ENCODE data around the gene RBMS3. TPM values are rescaled to one million over a fixed set of nuclear protein-coding genes. Genes with fewer than 3 reads are reported as not detected.

Gene RBMS3
- total RNA-seq, 1 donor from 2014 or later = 58.5 TPM

DNA sequence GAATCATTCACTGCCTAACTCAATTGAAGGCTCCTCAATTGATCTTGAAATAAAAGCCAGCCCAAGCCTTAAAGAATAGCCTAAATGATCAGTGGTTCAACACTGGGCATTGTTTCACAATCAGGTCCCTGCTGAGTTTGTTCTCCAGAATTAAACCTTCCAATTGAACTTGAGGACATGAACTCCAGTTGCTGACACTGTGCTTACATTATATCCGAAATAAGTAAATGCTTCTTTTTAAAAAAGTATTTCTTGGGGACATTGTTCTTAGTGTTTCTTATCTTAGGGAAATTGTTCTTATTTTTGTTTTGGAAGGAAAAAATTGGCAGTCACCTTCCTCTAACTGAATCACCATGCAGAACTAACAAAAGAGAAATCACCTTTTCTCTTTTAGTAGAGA lies 450.2 kb downstream of the RBMS3 start:
- Histone ChIP-seq H3K36me3 (no peaks in the 10 kb centered on the region), H3K9me3 (no peaks in the 10 kb centered on the region), H3K27ac (no peak overlapping the region), H3K4me1 (no peaks in the 10 kb centered on the region), H3K4me3 (no peak overlapping the region), H3K27me3 (ENCODE audit: low read depth) (no peaks in the 10 kb centered on the region)
- DNase-seq = no peak
- intact Hi-C loops (cut with DNase I) = no loop called here
- ATAC-seq = no peak
- TF ChIP-seq, protein P1, sequence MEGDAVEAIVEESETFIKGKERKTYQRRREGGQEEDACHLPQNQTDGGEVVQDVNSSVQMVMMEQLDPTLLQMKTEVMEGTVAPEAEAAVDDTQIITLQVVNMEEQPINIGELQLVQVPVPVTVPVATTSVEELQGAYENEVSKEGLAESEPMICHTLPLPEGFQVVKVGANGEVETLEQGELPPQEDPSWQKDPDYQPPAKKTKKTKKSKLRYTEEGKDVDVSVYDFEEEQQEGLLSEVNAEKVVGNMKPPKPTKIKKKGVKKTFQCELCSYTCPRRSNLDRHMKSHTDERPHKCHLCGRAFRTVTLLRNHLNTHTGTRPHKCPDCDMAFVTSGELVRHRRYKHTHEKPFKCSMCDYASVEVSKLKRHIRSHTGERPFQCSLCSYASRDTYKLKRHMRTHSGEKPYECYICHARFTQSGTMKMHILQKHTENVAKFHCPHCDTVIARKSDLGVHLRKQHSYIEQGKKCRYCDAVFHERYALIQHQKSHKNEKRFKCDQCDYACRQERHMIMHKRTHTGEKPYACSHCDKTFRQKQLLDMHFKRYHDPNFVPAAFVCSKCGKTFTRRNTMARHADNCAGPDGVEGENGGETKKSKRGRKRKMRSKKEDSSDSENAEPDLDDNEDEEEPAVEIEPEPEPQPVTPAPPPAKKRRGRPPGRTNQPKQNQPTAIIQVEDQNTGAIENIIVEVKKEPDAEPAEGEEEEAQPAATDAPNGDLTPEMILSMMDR (IDR thresholded peaks at IDR 0.05) = no peak

DNA sequence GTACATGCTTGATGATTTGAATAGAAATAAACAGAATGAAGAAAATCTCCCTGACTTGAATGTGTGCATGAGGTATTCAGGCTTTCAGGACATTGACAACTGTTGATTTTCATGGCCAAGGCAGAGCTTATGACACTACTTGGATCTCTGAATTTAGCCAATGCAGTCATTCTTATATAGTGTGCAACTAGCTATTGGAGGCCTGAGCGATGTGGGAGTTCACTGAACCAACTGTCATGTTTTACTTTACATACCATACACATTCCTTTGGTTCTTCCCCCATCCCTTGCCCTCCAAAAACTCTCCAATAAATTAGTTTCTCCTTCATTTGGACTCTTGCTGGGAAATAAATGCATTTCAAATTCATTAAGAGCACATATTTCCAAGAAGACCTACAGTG lies 460.4 kb downstream of the RBMS3 start:
- no peaks in the 10 kb centered on the region for H3K9me3 ChIP-seq
- intact Hi-C loops (cut with DNase I) = no loop called here
- no peaks in the 10 kb centered on the region for H3K27me3 ChIP-seq (ENCODE audit: low read depth)
- ATAC-seq = no peak
- H3K4me1 ChIP-seq = no peaks in the 10 kb centered on the region
- H3K4me3 ChIP-seq = no peak overlapping the region
- H3K27ac ChIP-seq = no peak overlapping the region
- H3K36me3 ChIP-seq = no peaks in the 10 kb centered on the region
- TF ChIP-seq, protein P1 (IDR thresholded peaks at IDR 0.05) = no peak
- no peak for DNase-seq

DNA sequence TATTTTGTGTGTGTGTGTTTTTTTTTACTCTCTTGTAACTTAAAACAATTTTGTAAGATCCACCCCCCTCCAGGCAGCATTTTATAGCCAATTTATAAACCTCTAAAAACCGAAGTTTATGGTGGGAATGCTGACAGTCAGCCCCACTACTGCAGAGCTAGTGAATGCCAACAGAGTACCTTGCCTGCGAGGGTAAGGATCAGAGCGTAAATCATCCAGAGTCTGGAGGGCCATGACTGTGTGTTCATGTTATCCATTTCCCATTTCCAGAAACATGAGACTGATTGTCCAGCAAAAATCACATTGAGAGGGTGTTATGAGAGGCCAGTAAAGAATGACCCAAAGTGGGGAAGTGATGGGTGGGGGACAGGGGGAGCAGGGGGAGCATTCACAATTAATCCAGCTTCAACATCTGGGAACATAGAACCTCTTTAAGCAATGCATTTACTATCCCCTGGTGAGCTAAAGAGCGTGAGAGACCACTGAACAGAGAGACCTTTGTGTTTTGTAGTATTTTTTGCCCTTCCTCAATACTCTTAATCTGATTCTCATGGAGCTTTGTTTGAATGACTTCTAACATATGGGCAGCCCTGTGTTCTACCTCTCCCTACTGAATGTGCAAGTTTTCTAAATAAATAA lies 464.5 kb downstream of the RBMS3 start:
- Histone ChIP-seq H3K4me3 (no peak overlapping the region), H3K36me3 (no peaks in the 10 kb centered on the region), H3K27ac (no peak overlapping the region), H3K4me1 (no peaks in the 10 kb centered on the region), H3K9me3 (no peaks in the 10 kb centered on the region), H3K27me3 (ENCODE audit: low read depth) (no peaks in the 10 kb centered on the region)
- intact Hi-C loops (cut with DNase I) = no loop called here
- ATAC-seq (no peak), DNase-seq (no peak)
- TF ChIP-seq, protein P1 (IDR thresholded peaks at IDR 0.05) = no peak

DNA sequence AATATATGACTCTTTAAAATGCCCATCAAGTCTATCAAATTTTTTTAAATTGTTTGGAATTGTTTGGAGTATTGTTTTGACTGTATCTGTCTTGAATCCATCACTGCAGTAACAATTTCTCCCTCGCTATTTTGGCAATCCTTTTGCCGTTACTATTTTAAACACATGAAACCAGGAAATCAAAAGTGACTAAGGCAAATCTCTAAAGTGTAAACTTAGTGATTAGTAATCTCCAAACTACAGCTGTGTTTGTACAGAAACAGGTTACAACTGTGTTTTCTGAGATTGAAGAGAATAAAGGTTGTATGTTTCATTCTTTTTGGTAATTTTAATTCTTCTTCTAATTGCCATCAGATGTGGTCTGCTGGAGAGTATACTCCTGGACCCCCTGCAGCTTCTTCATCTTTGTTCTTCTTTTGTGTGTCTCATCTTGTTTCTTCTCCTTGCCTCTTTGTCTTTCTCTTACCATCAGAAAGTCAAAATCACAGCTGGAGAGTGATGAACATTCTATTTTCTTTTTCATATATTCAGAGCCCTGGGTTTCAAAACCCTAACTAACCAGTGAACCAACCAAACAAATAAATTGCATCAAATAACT lies 465.4 kb downstream of the RBMS3 start:
- no peak overlapping the region for H3K4me3 ChIP-seq
- no peaks in the 10 kb centered on the region for H3K9me3 ChIP-seq
- TF ChIP-seq, protein P1 (IDR thresholded peaks at IDR 0.05) = no peak
- H3K27ac ChIP-seq = no peak overlapping the region
- no peaks in the 10 kb centered on the region for H3K27me3 ChIP-seq (ENCODE audit: low read depth)
- H3K4me1 ChIP-seq = no peaks in the 10 kb centered on the region
- intact Hi-C loops (cut with DNase I) = no loop called here
- ATAC-seq (no peak), DNase-seq (no peak)
- no peaks in the 10 kb centered on the region for H3K36me3 ChIP-seq

DNA sequence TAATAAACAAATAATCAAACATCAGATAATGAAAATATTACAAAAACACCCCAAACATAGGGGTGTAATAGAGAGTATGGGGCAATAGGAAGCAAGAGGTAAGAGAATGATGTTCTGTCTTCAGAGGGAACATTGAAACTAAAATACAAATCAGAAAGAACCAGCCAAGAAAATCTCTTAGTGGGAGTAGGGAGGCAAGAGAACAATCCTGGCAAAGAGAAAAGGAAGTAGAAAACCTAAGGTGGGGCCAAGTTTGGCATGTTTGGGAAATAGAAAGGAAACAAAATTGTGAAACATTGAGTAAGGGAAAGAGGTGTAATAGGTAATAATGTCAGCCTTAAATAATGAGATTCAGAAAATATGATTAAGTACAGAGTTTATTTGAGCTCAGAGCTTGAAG lies 467.1 kb downstream of the RBMS3 start:
- Histone ChIP-seq H3K27me3 (ENCODE audit: low read depth) (no peaks in the 10 kb centered on the region), H3K36me3 (no peaks in the 10 kb centered on the region), H3K4me3 (no peak overlapping the region), H3K9me3 (no peaks in the 10 kb centered on the region), H3K27ac (no peak overlapping the region), H3K4me1 (no peaks in the 10 kb centered on the region)
- TF ChIP-seq, protein P1 (IDR thresholded peaks at IDR 0.05) = no peak
- DNase-seq (no peak), ATAC-seq (peak in 1 of 2 donors; percentile 45)
- intact Hi-C loops (cut with DNase I) = no loop called here

Data from lower lobe of right lung (tissue), 2 donors.